SKM-1 (cell line): ENCODE results near the gene ZNF575.

Experiments
- DNase-seq: peaks from one replicate; lab custom pipeline; 2025; ENCODE audit not compliant: unreplicated experiment; lab: John Stamatoyannopoulos, UW

Gene ZNF575

GRCh38 chr19:43532962-43533545 is at the start of gene ZNF575:
TSS of gene ZNF575 (plus strand) at chr19:43533188. CDS start at chr19:43534423, 1,235 bp downstream.
- DNase-seq = peak; percentile 29

GRCh38 chr19:43483281-43483680 is 49.7 kb upstream of the ZNF575 start:
- no peak for DNase-seq

- DNase-seq = no peak
Measured at GRCh38 chr19:43485951-43486350, 47.0 kb upstream of the ZNF575 start.

GRCh38 chr19:43486412-43486811 is 46.6 kb upstream of the ZNF575 start:
- no peak for DNase-seq

- DNase-seq = no peak
Measured at GRCh38 chr19:43488179-43488578, 44.8 kb upstream of the ZNF575 start.

GRCh38 chr19:43489310-43489709 is 43.7 kb upstream of the ZNF575 start:
- no peak for DNase-seq

- no peak for DNase-seq
Measured at GRCh38 chr19:43489979-43490599, 42.9 kb upstream of the ZNF575 start.

- no peak for DNase-seq
Measured at GRCh38 chr19:43490759-43491158, 42.2 kb upstream of the ZNF575 start.

GRCh38 chr19:43495082-43495481 is 37.9 kb upstream of the ZNF575 start:
- no peak for DNase-seq

GRCh38 chr19:43496960-43497359 is 36.0 kb upstream of the ZNF575 start:
- no peak for DNase-seq

- DNase-seq = no peak
Measured at GRCh38 chr19:43498233-43498842, 34.6 kb upstream of the ZNF575 start.

- no peak for DNase-seq
Measured at GRCh38 chr19:43499042-43499441, 33.9 kb upstream of the ZNF575 start.

- DNase-seq = no peak
Measured at GRCh38 chr19:43501661-43502418, 31.1 kb upstream of the ZNF575 start.

GRCh38 chr19:43502419-43502976 is 30.5 kb upstream of the ZNF575 start:
- no peak for DNase-seq

- peak; percentile 67 for DNase-seq
Measured at GRCh38 chr19:43503501-43504425, 29.2 kb upstream of the ZNF575 start.

GRCh38 chr19:43504426-43505185 is 28.4 kb upstream of the ZNF575 start, which contains the start of gene PHLDB3:
TSS of gene PHLDB3 (minus strand) at chr19:43504746. CDS start at chr19:43504118, 628 bp downstream.
- DNase-seq = no peak

- DNase-seq = no peak
Measured at GRCh38 chr19:43505186-43505456, 27.9 kb upstream of the ZNF575 start.

GRCh38 chr19:43505941-43506340 is 27.0 kb upstream of the ZNF575 start:
- no peak for DNase-seq

GRCh38 chr19:43506629-43507028 is 26.4 kb upstream of the ZNF575 start:
- DNase-seq = no peak

- no peak for DNase-seq
Measured at GRCh38 chr19:43507880-43508279, 25.1 kb upstream of the ZNF575 start.
